GM23338 (cell line): Measurements from ENCODE around the gene SORCS2. TPM values are rescaled to one million over a fixed set of nuclear protein-coding genes. Genes with fewer than 3 reads are reported as not detected.

Experiments used
- ATAC-seq: fragments of 200-7000 bp; cut with Tn5 transposase; 3 replicates; pipeline ENCODE4 v1.9.1; 2020
- DNase-seq: peaks from one replicate; pipeline ENCODE4 v3.0.0-alpha.2; 2015; ENCODE audit warnings: low spot score
- H2AFZ ChIP-seq: fragments of 200-600 bp; sonication (generic); 2 replicates; pipeline ENCODE4 v1.8.0; 2016; ENCODE audit warnings: antibody characterized with exemption, mild to moderate bottlenecking, moderate library complexity
- H3F3A ChIP-seq: fragments of 200-600 bp; sonication (generic); replicated peaks from 2 replicates; pipeline ENCODE4 v1.8.0; 2017; ENCODE audit warnings: antibody characterized with exemption, mixed run types, low read depth
- H3K27ac ChIP-seq: fragments of 200-600 bp; sonication (generic); 2 replicates; pipeline ENCODE4 v1.6.1; 2016; ENCODE audit warnings: low read depth
- H3K27me3 ChIP-seq: fragments of 200-600 bp; sonication (generic); 2 replicates; pipeline ENCODE4 v1.8.0; 2016; ENCODE audit warnings: mild to moderate bottlenecking, mixed run types, moderate library complexity; ENCODE audit not compliant: insufficient read depth
- H3K36me3 ChIP-seq: fragments of 200-600 bp; sonication (generic); 2 replicates; pipeline ENCODE4 v1.8.0; 2016; ENCODE audit warnings: mild to moderate bottlenecking; ENCODE audit not compliant: insufficient read depth
- H3K4me1 ChIP-seq: fragments of 200-600 bp; sonication (generic); 2 replicates; pipeline ENCODE4 v1.8.0; 2016; ENCODE audit warnings: mild to moderate bottlenecking, moderate library complexity; ENCODE audit not compliant: insufficient read depth
- H3K4me2 ChIP-seq: fragments of 200-600 bp; sonication (generic); 2 replicates; pipeline ENCODE4 v1.7.1; 2017; ENCODE audit warnings: mixed run types
- H3K4me3 ChIP-seq: fragments of 200-600 bp; sonication (generic); 2 replicates; pipeline ENCODE4 v1.6.1; 2016; ENCODE audit warnings: mixed run types
- H3K79me2 ChIP-seq: fragments of 200-600 bp; sonication (generic); replicated peaks from 2 replicates; pipeline ENCODE4 v1.8.0; 2017; ENCODE audit warnings: mild to moderate bottlenecking; ENCODE audit not compliant: insufficient read depth
- H3K9me2 ChIP-seq: fragments of 200-600 bp; sonication (generic); 2 replicates; pipeline ENCODE4 v1.8.0; 2017; ENCODE audit not compliant: insufficient read depth
- H4K20me1 ChIP-seq: fragments of 200-600 bp; sonication (generic); replicated peaks from 2 replicates; pipeline ENCODE4 v1.8.0; 2017; ENCODE audit warnings: mild to moderate bottlenecking; ENCODE audit not compliant: insufficient read depth
- H3K27ac Mint-ChIP-seq: 2 replicates; pipeline ENCODE4 v1.8.0; 2020; ENCODE audit warnings: inconsistent platforms, mild to moderate bottlenecking, moderate library complexity, mixed read lengths
- H3K27me3 Mint-ChIP-seq: 3 replicates; pipeline ENCODE4 v1.8.0; 2022; ENCODE audit warnings: low read depth, mild to moderate bottlenecking, moderate library complexity, mixed read lengths, inconsistent platforms; ENCODE audit not compliant: insufficient read depth, poor library complexity
- H3K36me3 Mint-ChIP-seq: 3 replicates; pipeline ENCODE4 v1.8.0; 2021; ENCODE audit warnings: low read depth, mild to moderate bottlenecking, inconsistent platforms, moderate library complexity, mixed read lengths
- H3K4me1 Mint-ChIP-seq: 3 replicates; pipeline ENCODE4 v1.8.0; 2020; ENCODE audit warnings: mild to moderate bottlenecking, inconsistent platforms, mixed read lengths
- H3K4me3 Mint-ChIP-seq: 3 replicates; pipeline ENCODE4 v1.8.0; 2021; ENCODE audit warnings: moderate library complexity, mild to moderate bottlenecking, inconsistent platforms, mixed read lengths
- H3K9me3 Mint-ChIP-seq: 3 replicates; pipeline ENCODE4 v1.8.0; 2020; ENCODE audit warnings: moderate library complexity, mild to moderate bottlenecking, inconsistent platforms, mixed read lengths
- CTCF ChIP-seq, 2 experiments: fragments of 200-600 bp in 1 of 2; sonication (generic) in 1 of 2; conservative IDR thresholded peaks; 2 replicates each; pipeline versions ENCODE4 v1.5.1 to v1.6.1; 2016 to 2017; ENCODE audit warnings: antibody characterized with exemption in 2 of 2, low read depth in 2 of 2, mild to moderate bottlenecking in 2 of 2, moderate library complexity in 1 of 2
- ETS1 ChIP-seq: IDR thresholded peaks from 2 replicates; pipeline ENCODE4 v1.6.1; 2016; ENCODE audit warnings: antibody characterized with exemption
- EZH2phosphoT487 ChIP-seq: fragments of 200-600 bp; sonication (generic); IDR thresholded peaks from one replicate; pipeline ENCODE4 v1.8.1; 2018; ENCODE audit warnings: antibody characterized with exemption; ENCODE audit not compliant: unreplicated experiment
- JUNB ChIP-seq: IDR thresholded peaks from one replicate; pipeline ENCODE4 v1.6.1; 2016; ENCODE audit warnings: antibody characterized with exemption; ENCODE audit not compliant: unreplicated experiment
- POLR2AphosphoS5 ChIP-seq: IDR thresholded peaks from 2 replicates; pipeline ENCODE4 v1.6.1; 2016; ENCODE audit warnings: antibody characterized with exemption, low read depth
- ZNF331 ChIP-seq: fragments of 250-450 bp; sonication (Bioruptor Pico); IDR thresholded peaks from 2 replicates; pipeline ENCODE4 v1.5.0; 2020; ENCODE audit warnings: low read depth, mild to moderate bottlenecking, moderate library complexity
- ZNF462 ChIP-seq: fragments of 250-450 bp; sonication (Bioruptor Pico); IDR thresholded peaks from 2 replicates; pipeline ENCODE4 v1.5.0; 2020; ENCODE audit warnings: mild to moderate bottlenecking, moderate library complexity
- polyA plus RNA-seq: library from polyadenylated mRNA; unstranded; fragments of >200 nt; fragmentation: Nextera tagmentation; extraction: Ambion mirVana; gene quantifications from 2 replicates; pipeline ENCODE4 v1.2.1, GENCODE V29; 2016
- total RNA-seq: library from RNA; depleted of rRNA; stranded (reverse); fragments of >200 nt; shearing (Covaris generic); gene quantifications from 2 replicates; pipeline ENCODE4 v1.2.3, GENCODE V29; 2014

The SORCS2 gene
- total and polyA plus RNA-seq, 2 experiments from 2014 or later: 0.47 to 2.4 TPM

- H3K36me3 Mint-ChIP-seq: no peaks in the 10 kb centered on the region
- H3K4me3 ChIP-seq: no peak overlapping the region
- H3K4me1 ChIP-seq: peaks cover 31% of the 10 kb centered on the region
- no peaks in the 10 kb centered on the region for H3K36me3 ChIP-seq
- H3K9me3 Mint-ChIP-seq: no peaks in the 10 kb centered on the region
- peaks cover 53% of the 10 kb centered on the region for H3K4me1 Mint-ChIP-seq
- H3K4me3 Mint-ChIP-seq: no peak overlapping the region
- H3K27me3 ChIP-seq: peaks cover 1% of the 10 kb centered on the region
- no peak overlapping the region for H3K4me2 ChIP-seq
- TF ChIP-seq POLR2AphosphoS5 (no peak), JUNB (no peak)
- H3K27ac Mint-ChIP-seq: no peak overlapping the region
- H3K9me2 ChIP-seq: no peaks in the 10 kb centered on the region
- no peaks in the 10 kb centered on the region for H3K79me2 ChIP-seq
- no peak for DNase-seq
- H3K27me3 Mint-ChIP-seq: peaks cover 28% of the 10 kb centered on the region
- H4K20me1 ChIP-seq: no peaks in the 10 kb centered on the region; the same call in 1 of the 2 replicates
- H3K27ac ChIP-seq: no peak overlapping the region
- H2AFZ ChIP-seq: no peak overlapping the region
- H3F3A ChIP-seq: peaks cover 4% of the 10 kb centered on the region; the same call in 1 of the 2 replicates
- no peak for ATAC-seq
Measured at GRCh38 chr4:7199129-7199725, 6.9 kb downstream of the SORCS2 start.

- DNase-seq (no peak), ATAC-seq (no peak)
- Histone ChIP-seq H3K4me2 (no peak overlapping the region), H3K4me1 (peaks cover 31% of the 10 kb centered on the region), H2AFZ (no peak overlapping the region), H3K79me2 (no peaks in the 10 kb centered on the region), H3K36me3 (no peaks in the 10 kb centered on the region), H4K20me1 (no peaks in the 10 kb centered on the region; the same call in 1 of the 2 replicates), H3K27me3 (no peaks in the 10 kb centered on the region), H3K9me2 (no peaks in the 10 kb centered on the region), H3F3A (peaks cover 4% of the 10 kb centered on the region; the same call in 1 of the 2 replicates), H3K27ac (no peak overlapping the region), H3K4me3 (no peak overlapping the region)
- H3K4me1 Mint-ChIP-seq: peaks cover 49% of the 10 kb centered on the region
- H3K4me3 Mint-ChIP-seq: no peak overlapping the region
- H3K9me3 Mint-ChIP-seq: no peaks in the 10 kb centered on the region
- no peak overlapping the region for H3K27ac Mint-ChIP-seq
- no peaks in the 10 kb centered on the region for H3K36me3 Mint-ChIP-seq
- peaks cover 24% of the 10 kb centered on the region for H3K27me3 Mint-ChIP-seq
- TF ChIP-seq EZH2phosphoT487 (no peak), ETS1 (no peak), ZNF462 (CRISPR knock-in tag) (no peak), ZNF331 (CRISPR knock-in tag) (no peak), CTCF (conservative IDR thresholded peaks at IDR 0.05; ENCODE audit: low read depth in 2 of 2) (no peak)
Measured at GRCh38 chr4:7199771-7200441, 7.6 kb downstream of the SORCS2 start.
